PC-3 (cell line): ENCODE results near the gene AHDC1.

Experiments
- CTCF ChIP-seq: fragments of 300-600 bp; sonication (generic); conservative IDR thresholded peaks from 2 replicates; pipeline ENCODE4 v1.5.1; 2017; ENCODE audit warnings: antibody characterized with exemption, low read depth, mild to moderate bottlenecking, low read length
- EZH2 ChIP-seq: fragments of 300-600 bp; sonication (generic); IDR thresholded peaks from one replicate; pipeline ENCODE4 v1.6.1; 2017; ENCODE audit warnings: antibody characterized with exemption, mild to moderate bottlenecking, low read length; ENCODE audit not compliant: unreplicated experiment

- no peak for TF ChIP-seq CTCF
- no peak for TF ChIP-seq EZH2
Observed at GRCh38 chr1:27519331-27520258, 84.3 kb downstream of the AHDC1 start.
